Inflammatory macrophage treated with lipopolysaccharide for 4 hours (primary cell): ENCODE measurements around the gene AGMO.

Source experiments
- DNase-seq: peaks from one replicate; pipeline ENCODE4 v3.0.0-alpha.2; 2020

AGMO gene

GRCh38 chr7:15561835-15562234 lies at the start of gene AGMO:
Gene AGMO, minus strand, starts transcription at chr7:15562015.
- DNase-seq: no peak

- no peak for DNase-seq
These were observed 48.7 kb upstream of the AGMO start for GRCh38 chr7:15610503-15610902.

DNA sequence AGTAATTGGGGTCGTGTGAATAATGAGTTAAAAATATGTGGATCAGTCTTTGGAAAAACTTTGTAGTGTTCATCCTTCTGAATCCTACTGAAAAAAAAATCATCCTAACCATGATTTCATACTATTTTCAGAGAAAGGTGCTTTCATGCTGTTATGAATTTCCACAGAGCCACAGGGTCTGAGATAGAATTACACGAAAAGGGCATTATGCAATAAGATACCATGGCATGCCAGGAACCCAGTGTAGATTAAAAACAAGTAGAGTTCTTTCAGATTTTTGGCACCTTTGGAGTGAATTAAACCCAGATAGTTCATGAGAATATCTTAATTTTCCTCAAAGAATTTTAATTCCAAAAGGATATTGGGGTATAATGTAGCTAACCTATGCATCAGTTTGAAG lies 47.5 kb upstream of the AGMO start:
- no peak for DNase-seq

- DNase-seq: no peak
These were observed 45.9 kb upstream of the AGMO start for GRCh38 chr7:15607529-15608210.

GRCh38 chr7:15606561-15606960 lies 44.7 kb upstream of the AGMO start:
- no peak for DNase-seq

- DNase-seq: no peak
These were observed 42.4 kb upstream of the AGMO start for GRCh38 chr7:15604166-15604565.

GRCh38 chr7:15603124-15603523 lies 41.3 kb upstream of the AGMO start:
- no peak for DNase-seq

GRCh38 chr7:15602236-15602635 lies 40.4 kb upstream of the AGMO start:
- DNase-seq: no peak

DNA sequence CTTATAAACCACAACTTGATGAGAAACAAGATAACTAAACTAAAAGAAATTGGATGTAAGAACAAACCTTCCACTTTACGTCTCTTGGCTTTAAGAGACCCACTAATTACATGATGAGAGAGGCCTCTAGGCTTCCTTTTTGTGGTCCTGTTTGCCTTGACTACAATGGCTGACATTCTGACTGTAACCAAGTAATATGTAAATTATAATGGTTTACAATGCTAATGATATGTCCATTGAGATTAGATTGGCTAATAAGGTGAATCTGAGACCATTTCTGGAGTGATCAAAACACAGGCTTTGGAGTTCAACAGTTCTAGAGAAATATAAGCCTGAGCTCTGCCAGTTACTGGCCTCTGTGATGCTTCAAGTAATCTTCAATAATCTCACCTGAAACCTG lies 39.4 kb upstream of the AGMO start:
- DNase-seq: no peak

- DNase-seq: no peak
These were observed 38.5 kb upstream of the AGMO start for GRCh38 chr7:15600298-15600697.

- DNase-seq: no peak
These were observed 32.6 kb upstream of the AGMO start for GRCh38 chr7:15594461-15594860.

GRCh38 chr7:15593382-15593781 lies 31.6 kb upstream of the AGMO start:
- no peak for DNase-seq

DNA sequence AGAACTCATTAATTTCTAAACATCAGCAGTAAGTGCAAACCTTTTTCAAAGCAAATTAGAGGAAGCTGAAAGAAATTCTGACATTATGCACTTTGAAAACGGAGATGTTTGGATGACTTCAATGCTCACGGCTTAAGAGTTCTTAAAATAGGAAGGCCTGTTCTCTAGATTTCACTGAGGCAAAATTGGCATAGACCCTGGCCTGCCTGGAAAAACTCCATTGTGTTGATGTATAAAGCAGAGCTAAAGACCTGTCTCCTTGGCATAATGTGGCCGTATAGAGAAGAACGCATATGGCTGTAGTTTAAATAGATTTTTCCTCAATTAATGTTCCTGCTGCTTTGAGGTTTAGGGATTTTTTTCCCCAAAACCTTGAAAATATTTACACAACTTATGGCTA lies 24.5 kb upstream of the AGMO start:
- no peak for DNase-seq

GRCh38 chr7:15584575-15584974 lies 22.8 kb upstream of the AGMO start:
- no peak for DNase-seq

DNA sequence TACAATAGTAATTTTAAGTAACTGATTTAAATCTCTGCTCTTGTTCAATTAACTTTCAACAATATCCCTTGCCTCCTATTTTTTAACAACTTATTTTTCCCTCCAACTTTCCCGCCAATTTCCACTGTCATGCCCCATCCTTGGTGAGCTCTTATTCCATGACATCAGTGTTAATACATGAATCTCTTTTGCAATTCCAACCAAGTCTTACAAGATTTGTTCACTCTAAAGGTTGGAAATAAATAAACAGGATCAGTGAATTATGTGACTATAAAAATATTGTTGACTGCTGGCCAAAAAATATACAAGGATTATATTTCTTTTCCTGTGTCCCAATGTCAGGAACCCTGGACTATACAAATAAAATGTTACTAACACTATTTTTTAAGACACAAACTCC lies 21.0 kb upstream of the AGMO start:
- DNase-seq: no peak

DNA sequence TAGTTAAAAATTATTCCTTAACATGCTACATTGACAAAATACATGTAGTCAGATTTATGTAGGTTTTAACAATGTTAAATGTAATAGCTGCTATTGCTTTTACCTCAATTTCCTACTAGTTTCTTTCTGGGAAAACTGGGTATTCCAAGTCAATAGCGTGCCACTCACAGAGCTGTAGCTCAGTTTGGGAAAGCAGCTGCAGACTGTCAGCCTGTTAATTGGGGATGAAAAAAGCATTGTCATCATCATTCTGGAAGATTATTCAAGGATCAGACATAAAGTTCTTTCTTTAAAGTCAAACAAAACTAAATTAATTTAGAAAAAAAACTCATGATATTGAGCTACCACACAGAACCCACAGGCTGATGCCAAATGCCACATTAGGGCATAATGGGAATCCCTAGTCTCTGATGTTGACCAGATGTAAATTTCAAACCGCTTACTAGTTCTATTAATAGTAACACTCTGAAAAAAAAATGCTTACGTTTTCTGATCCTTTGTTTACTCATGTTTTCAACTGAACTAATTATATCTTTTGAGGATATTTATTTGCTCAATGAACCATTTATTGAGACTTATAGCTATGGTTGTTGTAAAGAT lies 19.6 kb upstream of the AGMO start:
- DNase-seq: no peak

DNA sequence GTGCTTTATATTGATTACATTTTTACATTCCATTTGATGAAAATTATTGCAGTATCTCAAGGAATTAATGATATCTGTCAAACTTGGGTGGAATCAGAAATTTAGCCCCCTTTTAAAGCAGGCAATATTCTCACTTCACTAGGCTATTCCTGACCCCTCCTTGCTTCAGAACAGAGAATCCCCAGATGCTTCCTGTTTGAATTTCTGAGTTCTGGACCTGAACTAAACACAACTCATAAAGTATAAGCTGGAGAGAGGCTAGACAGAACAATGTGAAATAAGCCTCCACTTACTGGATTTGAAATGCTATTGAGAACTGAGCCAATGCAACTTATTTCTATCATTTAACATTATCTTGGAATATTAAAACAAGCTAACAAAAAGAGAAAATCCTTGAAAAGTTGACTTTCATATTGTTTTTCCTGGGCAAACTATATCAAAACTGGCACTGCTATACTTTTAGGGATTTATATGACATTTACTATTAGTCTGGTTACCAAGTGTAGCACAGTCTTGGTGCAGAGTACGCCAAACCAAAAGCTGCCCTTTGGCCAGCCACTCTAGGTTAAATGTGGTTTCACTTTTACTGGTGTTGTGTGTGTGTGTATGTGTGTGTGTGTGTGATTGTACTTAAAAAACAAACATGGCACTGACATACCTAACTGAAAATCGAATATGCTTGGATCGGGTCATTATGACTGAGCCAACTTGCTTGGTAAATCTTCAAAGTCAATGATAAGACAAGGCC lies 19.0 kb upstream of the AGMO start:
- no peak for DNase-seq

GRCh38 chr7:15577600-15577999 lies 15.8 kb upstream of the AGMO start:
- DNase-seq: no peak

DNA sequence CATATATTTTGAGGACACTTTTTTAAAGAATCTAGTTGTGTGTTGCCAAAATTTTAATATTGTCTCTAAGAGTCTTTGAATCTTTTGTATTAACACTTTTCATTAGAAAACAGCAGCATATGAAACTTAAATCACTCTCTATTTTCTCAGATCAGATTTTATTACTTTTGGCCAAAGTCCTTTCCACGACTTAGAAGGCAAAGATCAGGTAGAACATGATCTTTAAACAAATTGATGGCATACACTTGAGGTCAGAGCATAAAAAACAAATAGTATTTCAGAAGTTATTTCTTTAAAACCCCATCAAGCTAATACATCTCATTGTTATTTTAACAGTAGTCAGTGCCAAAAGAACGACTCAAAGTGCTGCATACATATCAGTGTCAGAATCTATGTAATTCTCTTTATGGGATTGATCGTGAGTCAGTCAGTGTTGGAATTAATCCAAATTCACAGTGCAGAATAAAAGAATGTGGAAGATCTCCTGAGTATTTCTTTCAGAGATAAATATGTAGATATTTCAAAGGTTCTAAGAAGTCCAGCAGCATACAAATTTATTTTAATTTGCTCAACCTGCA lies 9.6 kb upstream of the AGMO start:
- DNase-seq: no peak

DNA sequence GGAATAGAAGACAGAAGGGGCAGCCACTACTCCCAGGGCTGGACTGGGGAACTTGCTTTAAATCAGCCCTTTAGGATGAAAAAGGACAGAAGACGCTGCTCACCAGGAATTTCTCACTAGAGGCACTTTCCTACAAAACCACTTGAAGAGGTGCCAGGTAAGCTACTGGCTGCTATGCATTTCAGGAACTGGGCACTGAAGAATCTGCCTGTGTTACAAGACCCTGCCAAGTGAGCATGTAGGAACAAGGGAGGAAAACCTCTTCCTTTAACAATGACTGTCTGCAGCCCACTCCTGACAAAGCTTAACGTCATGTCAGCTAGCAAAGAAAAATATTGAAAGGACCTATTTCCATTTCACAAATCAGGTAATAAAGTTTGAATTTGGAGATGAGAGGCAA lies 5.8 kb upstream of the AGMO start:
- DNase-seq: no peak

DNA sequence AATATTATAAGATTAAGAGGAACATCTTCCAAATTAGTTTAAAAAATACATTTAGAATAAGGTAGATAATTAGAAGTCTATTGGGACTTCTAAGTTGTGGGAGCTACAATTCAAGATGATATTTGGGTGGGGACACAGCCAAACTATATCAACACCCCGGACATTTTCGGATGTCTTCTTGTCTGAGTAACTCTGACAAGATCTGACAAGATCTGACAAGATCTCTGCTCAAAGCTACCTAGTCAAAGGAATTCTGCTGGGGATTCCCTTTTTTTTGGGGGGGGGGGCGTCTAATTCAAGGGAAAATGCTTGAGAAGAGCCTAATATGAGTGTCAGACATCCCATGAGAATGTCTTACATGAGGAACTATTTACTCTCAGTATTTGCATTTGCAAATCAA lies 5.2 kb upstream of the AGMO start:
- DNase-seq: no peak

- DNase-seq: no peak
These were observed 4.7 kb upstream of the AGMO start for GRCh38 chr7:15566476-15566875.

DNA sequence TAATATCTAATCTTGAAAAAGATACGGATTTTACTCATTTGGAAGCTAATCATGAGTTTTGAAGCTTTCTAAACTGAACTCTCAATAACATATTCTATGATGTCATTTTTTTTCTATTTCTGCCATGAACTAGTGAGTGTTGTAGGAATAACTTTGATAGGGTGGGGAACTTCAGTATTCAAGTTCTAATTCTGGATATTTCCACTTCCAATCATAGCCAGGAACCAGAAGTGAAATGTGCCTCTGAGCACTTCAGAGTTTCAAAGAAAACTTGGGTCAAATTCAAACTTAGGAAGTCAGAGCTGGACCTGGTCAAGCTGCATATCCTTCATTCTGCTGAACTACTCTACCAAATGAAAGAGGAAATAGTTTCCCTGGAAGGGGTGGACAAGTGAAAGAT lies 847 bp downstream of the AGMO start:
- no peak for DNase-seq

DNA sequence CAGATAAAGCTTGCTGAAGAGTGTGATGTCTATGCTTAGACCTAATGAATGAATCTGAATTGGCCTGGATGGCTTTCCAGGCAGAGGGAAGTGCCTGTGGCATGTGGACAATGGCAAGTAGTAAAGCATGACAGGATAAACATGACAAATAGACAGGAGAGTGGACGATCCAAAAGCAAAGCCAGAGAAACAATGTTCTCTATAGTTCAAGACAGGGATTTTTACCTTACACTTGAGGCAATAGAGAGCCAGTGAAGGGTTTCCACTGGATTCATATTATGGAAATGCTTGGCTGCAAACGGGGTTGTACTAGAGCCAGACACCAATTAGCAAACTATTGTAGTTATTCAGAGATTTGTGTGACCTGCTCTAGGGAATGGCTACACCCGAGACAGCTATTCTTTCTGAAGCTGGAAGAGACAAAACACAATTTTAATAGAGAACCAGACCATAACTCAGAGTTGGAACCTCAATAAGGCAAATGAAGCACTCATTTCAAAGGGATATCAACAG lies 2.3 kb downstream of the AGMO start:
- no peak for DNase-seq
